ENCODE data around the gene NDUFB5.

The NDUFB5 gene

GRCh38 chr3:179604321-179605078, at the start of gene NDUFB5, which contains the start of gene MRPL47:
Gene NDUFB5 (plus strand): TSS chr3:179604794. CDS start chr3:179604816, 22 bp downstream.
Gene MRPL47 (minus strand): TSS chr3:179604638. CDS start chr3:179604624, 14 bp downstream.
- DNase-seq = peak; percentile 87

- DNase-seq = no peak
These were observed 45.7 kb upstream of the NDUFB5 start for GRCh38 chr3:179558742-179559364.

GRCh38 chr3:179560791-179561190, 43.8 kb upstream of the NDUFB5 start:
- no peak for DNase-seq

GRCh38 chr3:179562591-179563270, 41.9 kb upstream of the NDUFB5 start, which contains the start of gene ACTL6A:
Gene ACTL6A (plus strand): TSS chr3:179562926. CDS start chr3:179563093, 167 bp downstream.
- peak; percentile 99 for DNase-seq

GRCh38 chr3:179563271-179563783, 41.3 kb upstream of the NDUFB5 start:
- DNase-seq = no peak

- DNase-seq = no peak
These were observed 39.1 kb upstream of the NDUFB5 start for GRCh38 chr3:179565496-179565895.

GRCh38 chr3:179580992-179581391, 23.6 kb upstream of the NDUFB5 start:
- no peak for DNase-seq

GRCh38 chr3:179589143-179589542, 15.5 kb upstream of the NDUFB5 start:
- no peak for DNase-seq

- DNase-seq = no peak
These were observed 13.9 kb upstream of the NDUFB5 start for GRCh38 chr3:179590669-179591068.

- DNase-seq = no peak
These were observed 13.3 kb upstream of the NDUFB5 start for GRCh38 chr3:179591313-179591712.

GRCh38 chr3:179599531-179599930, 5.1 kb upstream of the NDUFB5 start:
- DNase-seq = no peak

- DNase-seq = no peak
These were observed 1.3 kb upstream of the NDUFB5 start for GRCh38 chr3:179603321-179603720.

GRCh38 chr3:179603831-179604230, 763 bp upstream of the NDUFB5 start:
- DNase-seq = no peak

GRCh38 chr3:179606534-179607085, 2.0 kb downstream of the NDUFB5 start:
- no peak for DNase-seq

- no peak for DNase-seq
These were observed 4.5 kb downstream of the NDUFB5 start for GRCh38 chr3:179608931-179609720.

GRCh38 chr3:179610066-179610465, 5.5 kb downstream of the NDUFB5 start:
- DNase-seq = no peak

GRCh38 chr3:179613807-179614206, 9.2 kb downstream of the NDUFB5 start:
- DNase-seq = no peak

- DNase-seq = no peak
These were observed 11.0 kb downstream of the NDUFB5 start for GRCh38 chr3:179615458-179616173.

GRCh38 chr3:179622023-179622422, 17.4 kb downstream of the NDUFB5 start:
- no peak for DNase-seq

- DNase-seq = no peak
These were observed 19.9 kb downstream of the NDUFB5 start for GRCh38 chr3:179624451-179624850.

GRCh38 chr3:179630753-179631451, 26.3 kb downstream of the NDUFB5 start:
- no peak for DNase-seq
